GM12872 (cell line): ENCODE data around the gene TNFAIP2.

Experiments
- TF ChIP-seq, protein P1 (sequence below): IDR thresholded peaks from 3 replicates; pipeline ENCODE4 v1.5.1; 2011; ENCODE audit warnings: low read depth, mild to moderate bottlenecking, low read length, moderate library complexity; ENCODE audit not compliant: insufficient read depth

The TNFAIP2 gene

DNA sequence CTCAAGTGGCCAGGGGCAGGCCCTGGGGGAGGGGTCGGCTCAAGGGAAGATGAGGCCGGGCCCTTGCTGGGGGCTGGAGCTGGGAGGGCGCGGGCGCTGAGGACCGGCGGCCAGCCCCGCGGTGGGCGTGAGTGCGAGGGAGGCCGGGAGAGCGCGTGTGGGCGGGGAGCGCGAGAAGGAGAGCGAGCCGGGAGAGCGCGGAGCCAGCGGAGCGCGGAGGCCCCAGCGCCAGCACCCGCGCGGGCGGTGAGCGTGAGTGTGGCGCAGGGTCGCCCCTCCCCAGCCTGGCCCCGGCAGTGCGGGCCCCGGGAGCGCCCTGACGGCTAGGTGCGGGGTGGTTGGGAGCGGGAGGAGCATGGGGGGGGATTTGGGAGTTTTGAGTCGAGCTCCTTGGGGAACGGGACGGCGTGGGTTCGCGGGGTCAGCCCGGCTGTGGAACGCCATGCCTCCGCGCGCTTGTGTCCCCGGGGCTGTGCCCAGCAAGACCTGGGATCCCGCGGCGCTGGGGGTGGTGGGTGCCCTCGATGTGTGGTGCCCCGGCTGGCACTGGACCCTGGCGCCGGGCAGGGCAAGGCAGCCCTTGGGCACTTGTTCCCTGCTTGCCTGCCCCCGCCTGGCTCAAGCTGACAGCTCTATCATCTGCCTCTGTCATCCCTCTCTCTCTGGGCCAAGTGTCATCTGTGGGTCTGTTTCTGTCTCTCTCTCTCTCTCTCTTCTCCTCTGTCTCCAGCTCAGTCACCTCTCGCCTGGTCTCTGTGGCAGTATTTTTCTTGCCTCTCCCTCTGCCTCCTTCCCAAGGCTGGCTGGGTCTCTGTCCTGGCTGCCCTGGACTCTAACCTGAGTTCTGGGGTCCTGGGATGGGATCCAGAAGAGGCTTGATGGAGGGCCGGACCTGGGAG is 39.0 kb upstream of the TNFAIP2 start, which contains the start of gene LBHD2:
TSS of gene LBHD2 (plus strand) at position 190 of the 899 bp plus-strand sequence. CDS start 1,803 bp downstream, outside the sequence.
- TF ChIP-seq, protein P1, sequence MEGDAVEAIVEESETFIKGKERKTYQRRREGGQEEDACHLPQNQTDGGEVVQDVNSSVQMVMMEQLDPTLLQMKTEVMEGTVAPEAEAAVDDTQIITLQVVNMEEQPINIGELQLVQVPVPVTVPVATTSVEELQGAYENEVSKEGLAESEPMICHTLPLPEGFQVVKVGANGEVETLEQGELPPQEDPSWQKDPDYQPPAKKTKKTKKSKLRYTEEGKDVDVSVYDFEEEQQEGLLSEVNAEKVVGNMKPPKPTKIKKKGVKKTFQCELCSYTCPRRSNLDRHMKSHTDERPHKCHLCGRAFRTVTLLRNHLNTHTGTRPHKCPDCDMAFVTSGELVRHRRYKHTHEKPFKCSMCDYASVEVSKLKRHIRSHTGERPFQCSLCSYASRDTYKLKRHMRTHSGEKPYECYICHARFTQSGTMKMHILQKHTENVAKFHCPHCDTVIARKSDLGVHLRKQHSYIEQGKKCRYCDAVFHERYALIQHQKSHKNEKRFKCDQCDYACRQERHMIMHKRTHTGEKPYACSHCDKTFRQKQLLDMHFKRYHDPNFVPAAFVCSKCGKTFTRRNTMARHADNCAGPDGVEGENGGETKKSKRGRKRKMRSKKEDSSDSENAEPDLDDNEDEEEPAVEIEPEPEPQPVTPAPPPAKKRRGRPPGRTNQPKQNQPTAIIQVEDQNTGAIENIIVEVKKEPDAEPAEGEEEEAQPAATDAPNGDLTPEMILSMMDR: no peak

DNA sequence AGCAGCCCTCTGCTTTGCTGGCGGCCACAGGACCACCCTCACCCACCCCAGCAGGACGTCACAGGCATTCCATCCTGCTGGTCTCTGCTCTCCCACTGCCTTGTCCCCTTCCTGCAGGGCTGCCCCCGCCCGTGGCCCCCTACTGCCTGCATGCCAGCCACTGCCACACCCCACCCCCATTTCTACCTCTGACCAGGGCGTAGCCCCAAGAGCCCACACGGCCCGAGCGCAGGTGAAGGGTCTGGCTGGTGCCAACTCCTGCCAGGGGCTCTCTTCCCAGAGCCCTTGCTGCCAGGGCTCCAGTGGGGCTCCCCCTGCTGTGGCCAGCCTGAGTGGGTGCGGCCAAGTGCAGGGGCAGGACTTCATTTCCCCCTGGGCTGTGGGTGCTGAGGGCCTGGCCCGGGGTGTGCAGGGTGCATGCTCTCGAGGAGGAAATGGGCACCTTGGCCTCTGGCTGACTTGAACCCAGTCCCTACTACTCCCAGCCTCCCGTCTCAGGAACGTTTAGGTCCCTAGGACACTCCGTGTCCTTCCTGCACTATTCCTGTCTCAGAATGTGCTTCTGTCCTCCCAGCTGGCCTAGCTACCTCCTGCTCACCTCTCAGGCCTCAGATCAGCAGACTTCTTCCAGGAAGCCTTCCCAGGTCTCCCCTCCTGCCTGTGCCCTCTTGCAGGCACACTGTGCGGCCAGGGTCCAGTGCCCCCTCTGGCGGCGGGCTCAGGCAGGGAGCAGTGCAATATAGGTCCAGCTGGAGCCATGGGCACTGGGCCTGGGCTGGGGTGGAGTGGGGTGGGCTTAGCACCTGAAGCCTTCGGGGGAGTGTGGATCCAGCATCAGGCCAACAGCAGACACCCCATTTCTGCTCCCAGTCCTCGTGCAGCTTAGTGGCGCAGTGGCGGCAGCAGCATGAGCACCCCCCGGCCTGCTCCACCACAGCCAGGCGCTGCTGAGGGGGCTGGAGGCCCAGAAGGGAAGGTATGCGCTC is 37.9 kb upstream of the TNFAIP2 start:
- TF ChIP-seq, protein P1: 0 out of 3 replicates have a peak, but pooled peaks have one; percentile 17

DNA sequence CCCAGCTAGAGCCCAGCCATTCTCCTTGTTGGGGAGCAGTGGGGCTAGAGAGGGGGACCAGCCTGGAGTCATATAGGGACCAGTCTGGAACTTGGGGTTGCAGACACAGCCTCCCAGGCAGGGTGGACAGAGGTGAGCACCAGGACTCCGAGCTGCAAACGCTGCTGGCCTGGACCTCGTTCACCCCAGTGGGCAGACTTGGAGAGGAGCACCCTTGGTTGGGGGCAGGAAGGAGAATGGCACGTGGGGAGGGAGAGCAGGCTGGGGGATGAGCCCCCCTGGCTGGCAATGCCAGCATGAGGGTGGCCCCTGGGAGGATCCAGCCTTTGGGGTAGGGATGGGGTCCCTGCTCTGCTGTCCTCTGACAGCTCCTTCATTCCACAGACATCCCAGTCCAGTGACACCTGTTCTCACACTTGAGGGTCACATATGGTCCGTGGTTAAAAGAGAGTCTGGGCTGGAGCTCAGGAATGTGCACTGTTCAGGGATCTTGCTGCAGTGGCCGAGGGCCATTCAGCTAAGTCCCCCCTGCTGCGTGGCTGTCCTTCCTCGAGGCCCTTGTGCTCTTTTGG is 36.4 kb upstream of the TNFAIP2 start:
- TF ChIP-seq, protein P1: no peak

DNA sequence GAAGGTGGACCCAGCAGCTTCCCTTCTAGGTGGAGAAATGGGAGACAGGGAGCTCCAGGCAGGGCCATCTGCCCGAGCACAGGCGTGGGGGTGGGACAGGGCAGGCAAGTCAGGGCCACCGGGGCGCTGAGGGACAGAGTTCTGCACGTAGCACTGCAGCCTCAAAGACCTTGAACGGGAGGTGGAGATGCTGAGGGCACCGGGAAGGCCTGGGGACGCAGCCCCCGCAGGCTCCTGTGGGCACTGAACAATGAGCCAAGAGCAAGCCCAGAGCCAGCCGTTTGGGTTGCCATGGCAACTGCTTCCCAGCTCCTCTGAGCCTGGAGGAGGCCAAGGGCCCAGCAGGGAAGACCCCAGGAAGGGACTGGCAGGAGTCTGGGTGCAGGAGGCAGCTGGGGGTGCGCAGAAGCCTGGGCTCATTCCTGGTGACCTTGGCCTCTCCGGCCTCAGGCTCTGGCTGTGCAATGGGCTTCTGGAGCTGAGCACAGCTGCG is 35.9 kb upstream of the TNFAIP2 start:
- TF ChIP-seq, protein P1: no peak

DNA sequence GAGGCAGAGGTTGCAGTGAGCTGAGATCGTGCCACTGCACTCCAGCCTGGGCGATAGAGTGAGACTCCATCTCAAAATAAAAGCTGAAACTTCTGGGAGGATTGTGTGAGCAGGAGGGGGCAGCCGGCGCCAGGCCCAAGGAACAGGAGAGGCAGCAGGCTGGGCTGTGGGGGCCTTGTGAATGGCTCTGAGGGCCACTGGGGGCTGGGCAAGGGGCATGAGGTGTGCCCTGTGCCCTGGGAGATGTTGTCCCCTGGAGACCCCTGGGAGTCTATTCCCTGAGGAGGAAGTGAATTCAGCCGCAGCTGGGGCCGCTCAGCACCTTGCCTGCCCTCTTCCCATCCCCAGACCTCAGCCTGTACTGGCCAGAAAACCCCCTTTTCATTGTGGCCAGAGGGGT is 34.3 kb upstream of the TNFAIP2 start:
- TF ChIP-seq, protein P1: no peak

DNA sequence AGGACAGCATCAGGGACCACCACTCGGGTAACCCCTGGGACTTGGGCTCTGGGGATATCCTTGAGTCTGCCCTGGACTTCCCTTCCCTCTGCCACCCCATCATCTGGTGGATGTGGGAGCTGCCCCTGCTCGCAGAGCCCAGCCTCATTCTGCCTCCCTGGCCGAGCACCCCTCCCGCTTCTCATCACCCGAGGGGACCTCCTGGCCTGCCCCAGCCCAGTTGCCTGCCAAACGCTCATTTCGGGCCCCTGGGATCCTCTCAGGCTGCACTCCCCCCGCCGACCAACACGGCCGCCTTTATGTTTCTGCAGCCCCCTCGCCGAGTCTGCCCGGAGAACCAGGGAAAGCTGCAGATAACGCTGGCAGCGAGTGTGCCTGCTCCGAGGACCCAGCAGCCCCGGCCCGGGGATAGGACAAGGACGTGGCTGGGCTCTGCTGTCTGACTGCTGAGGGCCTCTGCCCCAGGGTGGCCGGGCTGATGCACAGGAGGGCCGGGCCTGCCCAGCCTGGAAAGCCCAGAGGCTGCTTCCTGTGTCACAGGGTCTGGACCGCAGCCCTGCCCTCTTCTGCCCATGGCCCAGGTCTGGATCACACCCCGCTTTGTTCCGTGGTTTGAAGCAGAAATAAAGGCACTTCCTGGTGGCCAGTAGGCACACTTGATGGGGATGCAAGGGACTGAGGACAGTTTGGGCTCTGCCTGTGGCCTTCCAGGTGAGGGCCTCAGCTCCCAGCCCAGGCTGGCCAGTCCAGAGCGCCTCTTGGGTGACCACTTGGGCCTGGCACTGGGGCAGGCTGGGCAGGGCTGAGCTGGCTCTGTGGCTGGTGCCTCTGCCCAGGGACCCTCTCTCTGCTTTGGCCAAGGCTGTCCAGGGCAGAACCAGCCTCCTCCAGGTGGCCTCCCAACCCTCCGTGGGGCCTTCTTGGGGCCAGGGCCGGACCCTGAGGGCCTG is 33.6 kb upstream of the TNFAIP2 start:
- TF ChIP-seq, protein P1: no peak
